SK-N-SH (cell line): ENCODE data around the gene FMNL1. TPM values are rescaled to one million over a fixed set of nuclear protein-coding genes. Genes with fewer than 3 reads are reported as not detected.

ENCODE experiments used
- CTCF ChIA-PET: fragments of 300-600, 350-600 bp; formaldehyde crosslinking; extraction: SDS; loops from one replicate; lab custom pipeline; 2021; lab: Yijun Ruan, JAX
- POLR2A ChIA-PET: fragments of 350-600 bp; sonication (Branson Sonifier 250); formaldehyde crosslinking; extraction: SDS; loops from one replicate; lab custom pipeline; 2020; ENCODE audit warnings: antibody characterized with exemption, inconsistent platforms; lab: Yijun Ruan, JAX
- DNase-seq: peaks from one replicate; pipeline ENCODE4 v3.0.0; 2012
- H2AFZ ChIP-seq: fragments of 200-600 bp; sonication (generic); 2 replicates; pipeline ENCODE4 v1.8.1; 2016; ENCODE audit warnings: antibody characterized with exemption, mild to moderate bottlenecking, low read depth
- H3F3A ChIP-seq: fragments of 200-600 bp; sonication (generic); replicated peaks from 2 replicates; pipeline ENCODE3; 2016; ENCODE audit warnings: antibody characterized with exemption, mild to moderate bottlenecking; ENCODE audit not compliant: insufficient read depth
- H3K27ac ChIP-seq, 2 experiments: fragments of 200-500 bp in 1 of 2; fragments of 200-600 bp in 1 of 2; sonication (Bioruptor generic) in 1 of 2; sonication (generic), shearing (Covaris generic) in 1 of 2; 2 replicates each; pipeline versions ENCODE4 v1.5.1 to v1.6.1; 2014 to 2016; ENCODE audit warnings: low read depth in 2 of 2, inconsistent platforms in 1 of 2, low read length in 1 of 2, mild to moderate bottlenecking in 1 of 2, mixed read lengths in 1 of 2
- H3K27me3 ChIP-seq: fragments of 200-600 bp; sonication (generic), shearing (Covaris generic); 2 replicates; pipeline ENCODE4 v1.6.1; 2016; ENCODE audit warnings: mixed run types; ENCODE audit not compliant: insufficient read depth
- H3K36me3 ChIP-seq, 2 experiments: fragments of 200-500 bp in 1 of 2; fragments of 200-600 bp in 1 of 2; sonication (Bioruptor generic) in 1 of 2; sonication (generic) in 1 of 2; replicated peaks in 1 of 2; 2 replicates each; pipeline versions ENCODE3 to v1.5.1; 2014 to 2016; ENCODE audit warnings: low read length in 1 of 2, mild to moderate bottlenecking in 1 of 2; ENCODE audit not compliant: insufficient read depth in 2 of 2, control insufficient read depth in 1 of 2
- H3K4me1 ChIP-seq, 2 experiments: fragments of 200-500 bp in 1 of 2; fragments of 200-600 bp in 1 of 2; sonication (Bioruptor generic) in 1 of 2; sonication (generic), shearing (Covaris generic) in 1 of 2; 2 replicates each; pipeline versions ENCODE4 v1.5.1 to v1.6.1; 2014 to 2016; ENCODE audit warnings: low read depth in 1 of 2, low read length in 1 of 2, mixed run types in 1 of 2; ENCODE audit not compliant: insufficient read depth in 2 of 2, control insufficient read depth in 1 of 2
- H3K4me2 ChIP-seq: fragments of 200-600 bp; sonication (generic), shearing (Covaris generic); 2 replicates; pipeline ENCODE4 v1.6.1; 2017; ENCODE audit warnings: mixed run types
- H3K4me3 ChIP-seq, 2 experiments: fragments of 200-500 bp in 1 of 2; fragments of 200-600 bp in 1 of 2; sonication (Bioruptor generic) in 1 of 2; sonication (generic), shearing (Covaris generic) in 1 of 2; 2 replicates each; pipeline versions ENCODE4 v1.5.1 to v1.8.1; 2014 to 2016; ENCODE audit warnings: low read depth in 2 of 2, inconsistent platforms in 1 of 2, low read length in 1 of 2, mild to moderate bottlenecking in 1 of 2, mixed read lengths in 1 of 2, moderate library complexity in 1 of 2
- H3K79me2 ChIP-seq: fragments of 200-600 bp; sonication (generic); 2 replicates; pipeline ENCODE4 v1.8.1; 2017; ENCODE audit warnings: mild to moderate bottlenecking; ENCODE audit not compliant: insufficient read depth
- H3K9ac ChIP-seq: fragments of 200-600 bp; sonication (generic); 2 replicates; pipeline ENCODE4 v1.6.1; 2017; ENCODE audit warnings: mixed run types
- H3K9me2 ChIP-seq: fragments of 200-600 bp; sonication (generic); 2 replicates; pipeline ENCODE4 v1.6.1; 2017; ENCODE audit warnings: mixed run types
- H3K9me3 ChIP-seq: fragments of 200-600 bp; sonication (generic); 2 replicates; pipeline ENCODE4 v1.6.1; 2017; ENCODE audit warnings: mixed run types, mild to moderate bottlenecking, moderate library complexity
- H4K20me1 ChIP-seq: fragments of 200-600 bp; sonication (generic); 2 replicates; pipeline ENCODE4 v1.6.1; 2017; ENCODE audit warnings: mild to moderate bottlenecking, mixed run types; ENCODE audit not compliant: insufficient read depth
- ELF1 ChIP-seq: IDR thresholded peaks from 2 replicates; pipeline ENCODE4 v1.4.0; 2012
- EZH2phosphoT487 ChIP-seq: fragments of 200-600 bp; sonication (generic); IDR thresholded peaks from 2 replicates; pipeline ENCODE4 v1.6.1; 2017; ENCODE audit warnings: low read depth, mixed run types, mild to moderate bottlenecking, antibody characterized with exemption, moderate library complexity, borderline replicate concordance
- FOSL2 ChIP-seq: IDR thresholded peaks from 2 replicates; pipeline ENCODE4 v1.4.0; 2012; ENCODE audit warnings: low read depth, mild to moderate bottlenecking, moderate library complexity, borderline replicate concordance
- FOXM1 ChIP-seq: IDR thresholded peaks from 2 replicates; pipeline ENCODE4 v1.4.0; 2012; ENCODE audit warnings: low read depth, mild to moderate bottlenecking
- GABPA ChIP-seq: IDR thresholded peaks from 2 replicates; pipeline ENCODE4 v1.4.0; 2012; ENCODE audit warnings: low read depth, mild to moderate bottlenecking
- GATA2 ChIP-seq: sonication (generic); formaldehyde crosslinking; IDR thresholded peaks from 2 replicates; pipeline ENCODE4 v1.5.0; 2020; ENCODE audit warnings: mild to moderate bottlenecking, missing genetic modification reagents
- IRF3 ChIP-seq: fragments of 150-350 bp; IDR thresholded peaks from 2 replicates; pipeline ENCODE4 v1.6.1; 2016; ENCODE audit warnings: mild to moderate bottlenecking, low read depth, low read length
- MXI1 ChIP-seq: IDR thresholded peaks from 2 replicates; pipeline ENCODE4 v1.6.1; 2012; ENCODE audit warnings: mild to moderate bottlenecking, low read depth, low read length, improper control_type of control experiment
- NFIC ChIP-seq: IDR thresholded peaks from 2 replicates; pipeline ENCODE4 v1.4.0; 2012; ENCODE audit warnings: borderline replicate concordance
- NRF1 ChIP-seq: IDR thresholded peaks from 2 replicates; pipeline ENCODE4 v1.6.1; 2012; ENCODE audit warnings: low read depth, mild to moderate bottlenecking, low read length
- PBX3 ChIP-seq: IDR thresholded peaks from 2 replicates; pipeline ENCODE4; 2012
- RAD21 ChIP-seq: IDR thresholded peaks from 2 replicates; pipeline ENCODE4 v1.6.1; 2012; ENCODE audit warnings: mild to moderate bottlenecking, low read length
- REST ChIP-seq: IDR thresholded peaks from 2 replicates; pipeline ENCODE4 v1.6.1; 2012; ENCODE audit warnings: mild to moderate bottlenecking, low read depth, low read length, moderate library complexity
- RFX5 ChIP-seq: IDR thresholded peaks from 2 replicates; pipeline ENCODE4 v1.6.1; 2012; ENCODE audit warnings: mild to moderate bottlenecking, improper control_type of control experiment, low read length
- RXRA ChIP-seq: IDR thresholded peaks from 2 replicates; pipeline ENCODE4 v1.4.0; 2012; ENCODE audit warnings: low read depth, mild to moderate bottlenecking, borderline replicate concordance
- TAF1 ChIP-seq: IDR thresholded peaks from 2 replicates; pipeline ENCODE4 v1.6.1; 2012; ENCODE audit warnings: low read depth, mild to moderate bottlenecking, low read length, moderate library complexity, borderline replicate concordance
- TEAD4 ChIP-seq: IDR thresholded peaks from 2 replicates; pipeline ENCODE4 v1.4.0; 2012; ENCODE audit warnings: mild to moderate bottlenecking, borderline replicate concordance; ENCODE audit not compliant: insufficient read depth
- YY1 ChIP-seq: IDR thresholded peaks from 2 replicates; pipeline ENCODE4 v1.4.0; 2012; ENCODE audit warnings: low read depth, mild to moderate bottlenecking
- WGBS: methylation state at CpG from one replicate; pipeline ENCODE4 v1.1.6; 2017; ENCODE audit warnings: low lambda C conversion rate; 5-methylcytosine and 5-hydroxymethylcytosine counted together
- polyA plus RNA-seq, 3 experiments: library from polyadenylated mRNA; depleted of rRNA; stranded (reverse); fragments of >200 nt; gene quantifications; 2 replicates each; pipeline ENCODE4 v1.2.3, GENCODE V29; 2012
- TF ChIP-seq, protein P1 (sequence below): fragments of 200-600 bp; sonication (generic); IDR thresholded peaks from 2 replicates; pipeline ENCODE4 v1.6.1; 2017; ENCODE audit warnings: antibody characterized with exemption, mild to moderate bottlenecking, moderate library complexity

The FMNL1 gene
- polyA plus RNA-seq, 1 of the 3 experiments (the other 2 are of a cell fraction), result 2.8 TPM

- DNase-seq, result no peak
- no peaks in the 10 kb centered on the region for H3K9me2 ChIP-seq
- H3K9ac ChIP-seq, result no peak overlapping the region
- TF ChIP-seq NRF1 (no peak), NFIC (no peak), RAD21 (no peak), RFX5 (no peak), GATA2 (CRISPR knock-in tag) (no peak), FOSL2 (no peak), GABPA (no peak), IRF3 (no peak), REST (no peak), FOXM1 (no peak), TEAD4 (no peak), RXRA (no peak), PBX3 (no peak), MXI1 (no peak), TAF1 (no peak), ELF1 (no peak), EZH2phosphoT487 (no peak), YY1 (no peak)
- TF ChIP-seq, protein P1, sequence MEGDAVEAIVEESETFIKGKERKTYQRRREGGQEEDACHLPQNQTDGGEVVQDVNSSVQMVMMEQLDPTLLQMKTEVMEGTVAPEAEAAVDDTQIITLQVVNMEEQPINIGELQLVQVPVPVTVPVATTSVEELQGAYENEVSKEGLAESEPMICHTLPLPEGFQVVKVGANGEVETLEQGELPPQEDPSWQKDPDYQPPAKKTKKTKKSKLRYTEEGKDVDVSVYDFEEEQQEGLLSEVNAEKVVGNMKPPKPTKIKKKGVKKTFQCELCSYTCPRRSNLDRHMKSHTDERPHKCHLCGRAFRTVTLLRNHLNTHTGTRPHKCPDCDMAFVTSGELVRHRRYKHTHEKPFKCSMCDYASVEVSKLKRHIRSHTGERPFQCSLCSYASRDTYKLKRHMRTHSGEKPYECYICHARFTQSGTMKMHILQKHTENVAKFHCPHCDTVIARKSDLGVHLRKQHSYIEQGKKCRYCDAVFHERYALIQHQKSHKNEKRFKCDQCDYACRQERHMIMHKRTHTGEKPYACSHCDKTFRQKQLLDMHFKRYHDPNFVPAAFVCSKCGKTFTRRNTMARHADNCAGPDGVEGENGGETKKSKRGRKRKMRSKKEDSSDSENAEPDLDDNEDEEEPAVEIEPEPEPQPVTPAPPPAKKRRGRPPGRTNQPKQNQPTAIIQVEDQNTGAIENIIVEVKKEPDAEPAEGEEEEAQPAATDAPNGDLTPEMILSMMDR, result no peak
- 92% methylated on average over 8 of the region's 8 CpGs for WGBS
- H3K4me2 ChIP-seq, result peak overlapping the region; percentile 91
- peak overlapping the region; percentile 65 to 80 for H3K4me3 ChIP-seq
- H3K4me1 ChIP-seq, result peaks cover 0 to 20% of the 10 kb centered on the region in 2 experiments; a peak in 1 of 4 replicates
- H3K9me3 ChIP-seq, result no peaks in the 10 kb centered on the region
- CTCF ChIA-PET, result interaction anchor here (0.6 to 6.0 kb wide), 29 partner anchors 9 to 179 kb away, joined by 3 to 54 read pairs (median 7); partner anchors contain the start of genes ACBD4, HEXIM1 and MAP3K14
- H4K20me1 ChIP-seq, result no peaks in the 10 kb centered on the region
- POLR2A ChIA-PET, result interaction anchor here (0.8 to 1.0 kb wide), 2 partner anchors 99 to 139 kb away, joined by 4 read pairs; partner anchors contain the start of gene HEXIM1
- no peaks in the 10 kb centered on the region for H3K27me3 ChIP-seq
- H3K79me2 ChIP-seq, result no peaks in the 10 kb centered on the region
- peak overlapping the region; percentile 86; the same call in 1 of the 2 replicates for H2AFZ ChIP-seq
- H3K36me3 ChIP-seq, result no peaks in the 10 kb centered on the region
- H3K27ac ChIP-seq, result peak overlapping the region in 1 of 2 experiments; percentile 86; a peak in 1 of 4 replicates
- H3F3A ChIP-seq, result peaks cover 3% of the 10 kb centered on the region
Measured at GRCh38 chr17:45246338-45246737, 24.7 kb downstream of the FMNL1 start.
